SU-DHL-6 (cell line): ENCODE data around the gene BIRC5.
"Not testable (repeated sequence)": the region's sequence is repeated elsewhere in the genome, so short reads cannot be mapped to it uniquely, and the experiment has no call there.

Experiments
- H2AFZ ChIP-seq: fragments of 200-600 bp; sonication (generic); 2 replicates; pipeline ENCODE4 v1.6.1; 2014; ENCODE audit warnings: low read depth, mild to moderate bottlenecking, moderate library complexity, mixed read lengths, antibody characterized with exemption, low read length; ENCODE audit not compliant: severe bottlenecking
- H3F3A ChIP-seq: fragments of 200-600 bp; shearing (Covaris generic); 2 replicates; pipeline ENCODE4 v1.6.0; 2016; ENCODE audit warnings: antibody characterized with exemption, mild to moderate bottlenecking; ENCODE audit not compliant: insufficient read depth
- H3K27ac ChIP-seq: fragments of 200-600 bp; sonication (generic); 2 replicates; pipeline ENCODE4 v1.5.1; 2016; ENCODE audit warnings: low read depth, mild to moderate bottlenecking, low read length, moderate library complexity, mixed read lengths
- H3K27me3 ChIP-seq: fragments of 200-600 bp; sonication (generic), shearing (Covaris generic); 2 replicates; pipeline ENCODE4 v1.6.0; 2014; ENCODE audit warnings: mild to moderate bottlenecking, low read length
- H3K36me3 ChIP-seq: fragments of 200-600 bp; sonication (generic); 2 replicates; pipeline ENCODE4 v1.6.1; 2014; ENCODE audit warnings: mild to moderate bottlenecking, low read length, mixed read lengths
- H3K4me2 ChIP-seq: fragments of 300-600, 200-600 bp; shearing (Covaris generic), sonication (generic); 2 replicates; pipeline ENCODE4 v1.6.0; 2014; ENCODE audit warnings: low read length, low read depth, mild to moderate bottlenecking; ENCODE audit not compliant: poor library complexity, severe bottlenecking
- H3K4me3 ChIP-seq: fragments of 200-600 bp; sonication (generic); 2 replicates; pipeline ENCODE4 v1.5.1; 2014; ENCODE audit warnings: antibody characterized with exemption, low read length, mild to moderate bottlenecking, mixed read lengths; ENCODE audit not compliant: insufficient read depth, poor library complexity, severe bottlenecking
- H3K79me2 ChIP-seq: fragments of 200-600 bp; sonication (generic); 2 replicates; pipeline ENCODE4 v1.6.1; 2014; ENCODE audit warnings: mild to moderate bottlenecking, low read length, moderate library complexity; ENCODE audit not compliant: insufficient read depth
- H3K9ac ChIP-seq: fragments of 200-600 bp; sonication (generic); 2 replicates; pipeline ENCODE4 v1.7.0; 2014; ENCODE audit warnings: mild to moderate bottlenecking, low read length
- H3K9me2 ChIP-seq: fragments of 200-600 bp; sonication (generic); replicated peaks from 2 replicates; pipeline ENCODE4 v1.6.1; 2014; ENCODE audit warnings: low read length; ENCODE audit not compliant: insufficient read depth
- H3K9me3 ChIP-seq: fragments of 200-600 bp; sonication (generic); 2 replicates; pipeline ENCODE4 v1.6.1; 2014; ENCODE audit warnings: low read length, mixed read lengths; ENCODE audit not compliant: insufficient read depth
- H4K20me1 ChIP-seq: fragments of 200-600 bp; sonication (generic); 2 replicates; pipeline ENCODE4 v1.6.1; 2014; ENCODE audit warnings: low read depth, mild to moderate bottlenecking, antibody characterized with exemption, low read length, moderate library complexity, mixed read lengths
- EZH2phosphoT487 ChIP-seq: fragments of 200-600 bp; sonication (generic), shearing (Covaris generic); conservative IDR thresholded peaks from 2 replicates; pipeline ENCODE4 v1.6.1; 2018; ENCODE audit warnings: mild to moderate bottlenecking, antibody characterized with exemption, low read length, moderate library complexity, mixed read lengths
- TF ChIP-seq, protein P1 (sequence below): fragments of 200-600 bp; sonication (generic); IDR thresholded peaks from one replicate; pipeline ENCODE4 v1.5.1; 2017; ENCODE audit warnings: antibody characterized with exemption, mild to moderate bottlenecking, low read length, moderate library complexity; ENCODE audit not compliant: insufficient read depth, poor library complexity, severe bottlenecking

Gene BIRC5

GRCh38 chr17:78252701-78253635, 38.9 kb downstream of the BIRC5 start:
- no peak overlapping the region; the same call in 1 of the 2 replicates for H3K9ac ChIP-seq
- no peaks in the 10 kb centered on the region for H3K27me3 ChIP-seq
- TF ChIP-seq EZH2phosphoT487 = no peak
- TF ChIP-seq, protein P1, sequence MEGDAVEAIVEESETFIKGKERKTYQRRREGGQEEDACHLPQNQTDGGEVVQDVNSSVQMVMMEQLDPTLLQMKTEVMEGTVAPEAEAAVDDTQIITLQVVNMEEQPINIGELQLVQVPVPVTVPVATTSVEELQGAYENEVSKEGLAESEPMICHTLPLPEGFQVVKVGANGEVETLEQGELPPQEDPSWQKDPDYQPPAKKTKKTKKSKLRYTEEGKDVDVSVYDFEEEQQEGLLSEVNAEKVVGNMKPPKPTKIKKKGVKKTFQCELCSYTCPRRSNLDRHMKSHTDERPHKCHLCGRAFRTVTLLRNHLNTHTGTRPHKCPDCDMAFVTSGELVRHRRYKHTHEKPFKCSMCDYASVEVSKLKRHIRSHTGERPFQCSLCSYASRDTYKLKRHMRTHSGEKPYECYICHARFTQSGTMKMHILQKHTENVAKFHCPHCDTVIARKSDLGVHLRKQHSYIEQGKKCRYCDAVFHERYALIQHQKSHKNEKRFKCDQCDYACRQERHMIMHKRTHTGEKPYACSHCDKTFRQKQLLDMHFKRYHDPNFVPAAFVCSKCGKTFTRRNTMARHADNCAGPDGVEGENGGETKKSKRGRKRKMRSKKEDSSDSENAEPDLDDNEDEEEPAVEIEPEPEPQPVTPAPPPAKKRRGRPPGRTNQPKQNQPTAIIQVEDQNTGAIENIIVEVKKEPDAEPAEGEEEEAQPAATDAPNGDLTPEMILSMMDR = no peak
- H4K20me1 ChIP-seq = no peaks in the 10 kb centered on the region
- no peak overlapping the region for H2AFZ ChIP-seq
- H3K9me3 ChIP-seq = no peaks in the 10 kb centered on the region
- no peaks in the 10 kb centered on the region for H3K9me2 ChIP-seq
- peak overlapping the region; percentile 13 for H3K4me2 ChIP-seq
- no peaks in the 10 kb centered on the region for H3K36me3 ChIP-seq
- peak overlapping the region; percentile 74 for H3K27ac ChIP-seq
- H3K4me3 ChIP-seq = no peak overlapping the region
- H3K79me2 ChIP-seq = no peaks in the 10 kb centered on the region
- H3F3A ChIP-seq = peaks cover 30% of the 10 kb centered on the region

DNA sequence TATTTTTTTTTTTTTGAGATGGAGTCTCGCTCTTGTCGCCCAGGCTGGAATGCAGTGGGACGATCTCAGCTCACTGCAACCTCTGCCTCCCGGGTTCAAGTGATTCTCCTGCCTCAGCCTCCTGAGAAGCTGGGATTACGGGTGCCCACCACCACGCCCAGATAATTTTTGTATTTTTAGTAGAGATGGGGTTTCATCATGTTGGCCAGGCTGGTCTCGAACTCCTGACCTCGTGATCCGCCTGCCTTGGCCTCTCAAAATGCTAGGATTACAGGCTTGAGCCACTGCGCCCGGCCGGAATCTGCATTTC, 39.5 kb downstream of the BIRC5 start:
- H2AFZ ChIP-seq, H3K9me2 ChIP-seq, H3K79me2 ChIP-seq, H4K20me1 ChIP-seq, H3K9me3 ChIP-seq, H3K4me3 ChIP-seq, H3K36me3 ChIP-seq, H3K27me3 ChIP-seq, H3K27ac ChIP-seq: not testable (repeated sequence)
- Histone ChIP-seq H3K9ac (0 out of 2 replicates have a peak overlapping the region, but pooled peaks have one; percentile 61), H3K4me2 (peak overlapping the region; percentile 30), H3F3A (peaks cover 30% of the 10 kb centered on the region)

DNA sequence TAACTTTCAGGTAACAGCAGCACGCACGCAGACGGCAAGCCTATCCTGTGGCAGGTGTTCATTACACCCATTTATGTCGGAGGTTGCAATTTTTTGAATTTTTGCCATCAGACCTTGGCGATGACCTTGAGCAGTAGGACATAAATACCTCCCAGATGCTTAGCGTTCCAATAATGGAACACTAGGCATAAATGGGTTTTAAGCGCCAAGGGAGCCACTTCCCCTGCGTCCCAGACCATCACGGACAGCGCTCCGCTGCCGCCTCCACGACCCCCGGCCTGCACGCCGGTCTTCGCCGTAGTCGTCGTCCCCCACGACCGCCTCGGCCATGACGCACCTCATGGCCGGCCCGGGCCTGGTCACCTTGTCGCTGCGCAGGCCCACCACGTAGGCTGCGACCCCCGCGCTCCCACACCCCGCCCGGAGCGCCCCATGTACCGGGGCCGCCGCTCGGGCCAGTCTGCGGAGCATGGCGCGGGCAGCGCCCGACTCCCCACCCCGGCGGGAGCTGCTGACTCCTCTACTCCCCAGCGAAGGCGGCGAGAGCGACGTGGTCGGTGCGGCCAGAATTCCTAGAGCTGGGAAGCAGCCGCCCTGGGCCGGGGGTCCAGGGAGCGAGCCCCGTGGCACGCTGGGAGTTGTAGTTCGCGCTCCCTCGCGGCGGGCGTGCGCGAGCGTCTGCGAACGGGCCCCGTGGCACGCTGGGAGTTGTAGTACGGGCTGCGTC, 40.1 kb downstream of the BIRC5 start:
- Histone ChIP-seq H3K79me2 (no peaks in the 10 kb centered on the region), H3K4me3 (peak overlapping the region; percentile 54), H3K9ac (peak overlapping the region; percentile 61), H3K27ac (no peak overlapping the region), H3K27me3 (no peaks in the 10 kb centered on the region), H3K9me2 (no peaks in the 10 kb centered on the region), H3F3A (peaks cover 30% of the 10 kb centered on the region), H3K4me2 (peak overlapping the region; percentile 30), H2AFZ (peak overlapping the region; percentile 30), H3K36me3 (no peaks in the 10 kb centered on the region), H4K20me1 (no peaks in the 10 kb centered on the region), H3K9me3 (no peaks in the 10 kb centered on the region)
- TF ChIP-seq, protein P1 = no peak
- no peak for TF ChIP-seq EZH2phosphoT487
